Body of pancreas (tissue), 4 donors: ENCODE measurements around the gene DIP2A.

Experiments used
- POLR2A ChIP-seq, 3 donors: fragments of 450-650 bp; IDR thresholded peaks; one replicate each; pipeline ENCODE4 v1.6.1; 2016; ENCODE audit warnings: antibody characterized with exemption in 3 of 3, mild to moderate bottlenecking in 2 of 3
- TF ChIP-seq, protein P1 (sequence below), 7 experiments: fragments of 450-650 bp in 4 of 7; fragments of 200-600 bp in 3 of 7; sonication (generic) in 3 of 7; IDR thresholded peaks; one replicate each; pipeline ENCODE4 v1.5.1; 2016 to 2019; ENCODE audit warnings: antibody characterized with exemption in 7 of 7

GRCh38 chr21:46527801-46528200 lies 69.1 kb downstream of the DIP2A start:
- TF ChIP-seq POLR2A (IDR thresholded peaks at IDR 0.05), result no peak
- TF ChIP-seq, protein P1, sequence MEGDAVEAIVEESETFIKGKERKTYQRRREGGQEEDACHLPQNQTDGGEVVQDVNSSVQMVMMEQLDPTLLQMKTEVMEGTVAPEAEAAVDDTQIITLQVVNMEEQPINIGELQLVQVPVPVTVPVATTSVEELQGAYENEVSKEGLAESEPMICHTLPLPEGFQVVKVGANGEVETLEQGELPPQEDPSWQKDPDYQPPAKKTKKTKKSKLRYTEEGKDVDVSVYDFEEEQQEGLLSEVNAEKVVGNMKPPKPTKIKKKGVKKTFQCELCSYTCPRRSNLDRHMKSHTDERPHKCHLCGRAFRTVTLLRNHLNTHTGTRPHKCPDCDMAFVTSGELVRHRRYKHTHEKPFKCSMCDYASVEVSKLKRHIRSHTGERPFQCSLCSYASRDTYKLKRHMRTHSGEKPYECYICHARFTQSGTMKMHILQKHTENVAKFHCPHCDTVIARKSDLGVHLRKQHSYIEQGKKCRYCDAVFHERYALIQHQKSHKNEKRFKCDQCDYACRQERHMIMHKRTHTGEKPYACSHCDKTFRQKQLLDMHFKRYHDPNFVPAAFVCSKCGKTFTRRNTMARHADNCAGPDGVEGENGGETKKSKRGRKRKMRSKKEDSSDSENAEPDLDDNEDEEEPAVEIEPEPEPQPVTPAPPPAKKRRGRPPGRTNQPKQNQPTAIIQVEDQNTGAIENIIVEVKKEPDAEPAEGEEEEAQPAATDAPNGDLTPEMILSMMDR (IDR thresholded peaks at IDR 0.05), result no peak
